HEK293T (cell line): Measurements from ENCODE around the gene PBRM1.

ENCODE experiments used
- BHLHE40 ChIP-seq: fragments of 450-650 bp; IDR thresholded peaks from 2 replicates; pipeline ENCODE4 v1.6.1; 2016; ENCODE audit warnings: mild to moderate bottlenecking, moderate library complexity, borderline replicate concordance
- CTBP1 ChIP-seq: fragments of 450-650 bp; IDR thresholded peaks from 2 replicates; pipeline ENCODE4 v1.6.1; 2016; ENCODE audit warnings: borderline replicate concordance
- FOXA1 ChIP-seq: fragments of 450-650 bp; IDR thresholded peaks from 2 replicates; pipeline ENCODE4 v1.6.1; 2016; ENCODE audit warnings: mild to moderate bottlenecking
- LEF1 ChIP-seq: fragments of 450-650 bp; IDR thresholded peaks from 2 replicates; pipeline ENCODE4 v1.6.1; 2017; ENCODE audit warnings: mild to moderate bottlenecking, borderline replicate concordance
- PKNOX1 ChIP-seq: fragments of 450-650 bp; IDR thresholded peaks from 2 replicates; pipeline ENCODE4 v1.6.1; 2016
- SP1 ChIP-seq: fragments of 450-650 bp; IDR thresholded peaks from 2 replicates; pipeline ENCODE4 v1.6.1; 2017

- TF ChIP-seq SP1 (no peak), LEF1 (no peak), CTBP1 (no peak), BHLHE40 (no peak), PKNOX1 (no peak), FOXA1 (no peak)
Observed at GRCh38 chr3:52527039-52527731, 158.5 kb downstream of the PBRM1 start.
